K562 (cell line): ENCODE results near the gene CDK5RAP3. TPM values are rescaled to one million over a fixed set of nuclear protein-coding genes. Genes with fewer than 3 reads are reported as not detected.

Source experiments
- MYBL2 ChIP-seq, 2 experiments: fragments of 450-650 bp in 1 of 2; sonication (generic) in 1 of 2; formaldehyde crosslinking in 1 of 2; IDR thresholded peaks; 2 replicates each; pipeline versions ENCODE4 v1.6.1 to v1.8.1; 2017 to 2022; ENCODE audit warnings: borderline replicate concordance in 1 of 2, inconsistent platforms in 1 of 2, low read depth in 1 of 2, mild to moderate bottlenecking in 1 of 2, missing genetic modification reagents in 1 of 2, moderate library complexity in 1 of 2
- POLR3G ChIP-seq: IDR thresholded peaks from 2 replicates; pipeline ENCODE4 v1.6.1; 2011; ENCODE audit not compliant: insufficient read length, insufficient replicate concordance; ENCODE audit errors: extremely low read depth
- polyA plus RNA-seq, 8 experiments: library from polyadenylated mRNA; depleted of rRNA in 4 of 8; stranded (reverse) in 5 of 8; unstranded in 3 of 8; fragments of >200 nt; fragmentation: Nextera tagmentation in 2 of 8; fragmentation: Illumina TruSeq in 1 of 8; extraction: Ambion mirVana in 2 of 8; extraction: Trizol in 1 of 8; gene quantifications; 2 replicates each; pipeline versions ENCODE4 v1.2.1 to v1.2.3, GENCODE V29; 2011 to 2014; ENCODE audit warnings: inconsistent platforms in 1 of 8, missing spikeins in 1 of 8
- total RNA-seq, 7 experiments: library from RNA; depleted of rRNA in 6 of 7; stranded (reverse); fragments of >200 nt in 6 of 7; fragmentation: Illumina TruSeq in 2 of 7; extraction: Trizol in 2 of 7; gene quantifications; 2 replicates each; pipeline versions ENCODE4 v1.2.1 to v1.2.3, GENCODE V29; 2011 to 2021; ENCODE audit warnings: low replicate concordance in 1 of 7
- TF ChIP-seq, protein P1 (sequence below): fragments of 450-650 bp; IDR thresholded peaks from 2 replicates; pipeline ENCODE4 v1.6.1; 2017; ENCODE audit warnings: antibody characterized with exemption, mild to moderate bottlenecking
- TF ChIP-seq, protein P2 (sequence below): sonication (generic); formaldehyde crosslinking; IDR thresholded peaks from 2 replicates; pipeline ENCODE4 v1.8.0; 2022; ENCODE audit warnings: mild to moderate bottlenecking, missing genetic modification reagents
- TF ChIP-seq, protein P3 (sequence below): sonication (generic); formaldehyde crosslinking; IDR thresholded peaks from 2 replicates; pipeline ENCODE4 v1.8.0; 2022; ENCODE audit warnings: mild to moderate bottlenecking, missing genetic modification reagents

CDK5RAP3 gene
- total and polyA plus RNA-seq, 9 of the 15 experiments (the other 6 are each of a cell fraction or from before 2014, with no cell fraction given) = 44.2 to 202 (median 91.5) TPM

DNA sequence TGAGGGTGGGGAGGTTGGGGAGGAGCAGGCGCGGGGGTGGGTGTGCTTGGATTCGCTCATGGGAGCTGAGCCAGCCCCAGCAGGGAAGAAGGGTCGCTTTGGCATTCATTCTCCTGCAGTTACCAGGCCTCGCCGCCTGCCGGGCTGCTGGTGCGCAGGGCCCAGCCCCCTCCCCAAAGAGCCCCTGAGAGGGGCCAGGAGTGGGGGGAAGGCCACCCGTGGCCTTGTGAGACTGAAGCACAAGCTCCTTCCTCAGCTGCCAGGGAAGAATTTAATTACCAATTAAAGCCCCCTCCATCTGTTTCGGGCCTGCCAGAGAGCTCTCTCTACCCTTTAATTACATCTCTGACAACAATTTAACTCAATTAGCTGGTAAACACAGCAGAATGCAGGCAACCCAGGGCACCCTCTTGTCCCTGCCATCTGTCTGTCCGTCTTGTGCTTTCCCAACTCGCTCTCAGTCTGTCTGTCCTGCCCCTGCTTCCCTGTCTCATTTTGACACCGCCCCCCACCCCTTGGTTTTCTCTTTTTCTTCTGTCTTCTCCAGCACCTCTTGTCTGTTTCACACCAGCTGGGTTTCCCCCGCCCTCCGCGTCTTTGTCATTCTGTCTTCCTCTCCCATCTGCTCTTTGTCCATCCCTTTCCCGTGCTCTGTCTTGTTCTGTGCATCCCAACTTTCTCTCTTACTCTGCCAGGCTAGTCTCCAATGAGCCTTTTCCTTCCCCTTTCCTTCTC, 32.7 kb downstream of the CDK5RAP3 start (continued):
- TF ChIP-seq, protein P1, sequence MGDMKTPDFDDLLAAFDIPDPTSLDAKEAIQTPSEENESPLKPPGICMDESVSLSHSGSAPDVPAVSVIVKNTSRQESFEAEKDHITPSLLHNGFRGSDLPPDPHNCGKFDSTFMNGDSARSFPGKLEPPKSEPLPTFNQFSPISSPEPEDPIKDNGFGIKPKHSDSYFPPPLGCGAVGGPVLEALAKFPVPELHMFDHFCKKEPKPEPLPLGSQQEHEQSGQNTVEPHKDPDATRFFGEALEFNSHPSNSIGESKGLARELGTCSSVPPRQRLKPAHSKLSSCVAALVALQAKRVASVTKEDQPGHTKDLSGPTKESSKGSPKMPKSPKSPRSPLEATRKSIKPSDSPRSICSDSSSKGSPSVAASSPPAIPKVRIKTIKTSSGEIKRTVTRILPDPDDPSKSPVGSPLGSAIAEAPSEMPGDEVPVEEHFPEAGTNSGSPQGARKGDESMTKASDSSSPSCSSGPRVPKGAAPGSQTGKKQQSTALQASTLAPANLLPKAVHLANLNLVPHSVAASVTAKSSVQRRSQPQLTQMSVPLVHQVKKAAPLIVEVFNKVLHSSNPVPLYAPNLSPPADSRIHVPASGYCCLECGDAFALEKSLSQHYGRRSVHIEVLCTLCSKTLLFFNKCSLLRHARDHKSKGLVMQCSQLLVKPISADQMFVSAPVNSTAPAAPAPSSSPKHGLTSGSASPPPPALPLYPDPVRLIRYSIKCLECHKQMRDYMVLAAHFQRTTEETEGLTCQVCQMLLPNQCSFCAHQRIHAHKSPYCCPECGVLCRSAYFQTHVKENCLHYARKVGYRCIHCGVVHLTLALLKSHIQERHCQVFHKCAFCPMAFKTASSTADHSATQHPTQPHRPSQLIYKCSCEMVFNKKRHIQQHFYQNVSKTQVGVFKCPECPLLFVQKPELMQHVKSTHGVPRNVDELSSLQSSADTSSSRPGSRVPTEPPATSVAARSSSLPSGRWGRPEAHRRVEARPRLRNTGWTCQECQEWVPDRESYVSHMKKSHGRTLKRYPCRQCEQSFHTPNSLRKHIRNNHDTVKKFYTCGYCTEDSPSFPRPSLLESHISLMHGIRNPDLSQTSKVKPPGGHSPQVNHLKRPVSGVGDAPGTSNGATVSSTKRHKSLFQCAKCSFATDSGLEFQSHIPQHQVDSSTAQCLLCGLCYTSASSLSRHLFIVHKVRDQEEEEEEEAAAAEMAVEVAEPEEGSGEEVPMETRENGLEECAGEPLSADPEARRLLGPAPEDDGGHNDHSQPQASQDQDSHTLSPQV = no peak
- TF ChIP-seq MYBL2 (IDR thresholded peaks at IDR 0.05; ENCODE audit: low read depth) (no peak), MYBL2 (CRISPR knock-in tag; IDR thresholded peaks at IDR 0.05; ENCODE audit: borderline replicate concordance) (no peak), POLR3G (no peak)
- TF ChIP-seq, protein P2, sequence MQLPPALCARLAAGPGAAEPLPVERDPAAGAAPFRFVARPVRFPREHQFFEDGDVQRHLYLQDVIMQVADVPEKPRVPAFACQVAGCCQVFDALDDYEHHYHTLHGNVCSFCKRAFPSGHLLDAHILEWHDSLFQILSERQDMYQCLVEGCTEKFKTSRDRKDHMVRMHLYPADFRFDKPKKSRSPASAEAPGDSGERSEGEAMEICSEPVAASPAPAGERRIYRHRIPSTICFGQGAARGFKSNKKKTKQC (CRISPR knock-in tag) = no peak
- TF ChIP-seq, protein P3, sequence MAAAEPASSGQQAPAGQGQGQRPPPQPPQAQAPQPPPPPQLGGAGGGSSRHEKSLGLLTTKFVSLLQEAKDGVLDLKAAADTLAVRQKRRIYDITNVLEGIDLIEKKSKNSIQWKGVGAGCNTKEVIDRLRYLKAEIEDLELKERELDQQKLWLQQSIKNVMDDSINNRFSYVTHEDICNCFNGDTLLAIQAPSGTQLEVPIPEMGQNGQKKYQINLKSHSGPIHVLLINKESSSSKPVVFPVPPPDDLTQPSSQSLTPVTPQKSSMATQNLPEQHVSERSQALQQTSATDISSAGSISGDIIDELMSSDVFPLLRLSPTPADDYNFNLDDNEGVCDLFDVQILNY (CRISPR knock-in tag) = no peak
